CD4-positive, alpha-beta T cell treated with Interleukin-15 for 1 hour (primary cell): ENCODE data around the gene TMC5.
A peak's percentile ranks its signal among the peaks of the same experiment; 100 is the strongest.
"Not testable (repeated sequence)": the region's sequence is repeated elsewhere in the genome, so short reads cannot be mapped to it uniquely, and the experiment has no call there.

Experiments used
- DNase-seq: peaks from one replicate; pipeline ENCODE4 v3.0.0-alpha.2; 2020

TMC5 gene

DNA sequence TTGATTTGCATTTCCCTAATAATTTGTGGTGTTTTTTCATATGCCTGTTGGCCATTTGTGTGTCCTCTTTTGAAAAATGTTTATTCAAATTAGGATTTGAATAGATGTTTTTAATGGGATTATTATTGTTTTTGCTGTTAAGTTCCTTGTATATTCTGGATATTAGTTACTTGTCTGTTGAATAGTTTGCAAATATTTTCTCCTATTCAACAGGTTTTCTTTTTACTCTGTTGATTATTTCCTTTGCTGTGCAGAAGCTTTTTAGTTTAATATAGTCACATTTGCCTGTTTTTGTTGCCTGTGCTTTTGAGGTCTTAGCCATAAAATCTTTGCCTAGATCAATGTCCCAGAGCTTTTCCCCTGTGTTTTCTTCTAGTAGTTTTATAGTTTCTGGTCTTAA, 94.6 kb downstream of the TMC5 start:
- no peak for DNase-seq

DNA sequence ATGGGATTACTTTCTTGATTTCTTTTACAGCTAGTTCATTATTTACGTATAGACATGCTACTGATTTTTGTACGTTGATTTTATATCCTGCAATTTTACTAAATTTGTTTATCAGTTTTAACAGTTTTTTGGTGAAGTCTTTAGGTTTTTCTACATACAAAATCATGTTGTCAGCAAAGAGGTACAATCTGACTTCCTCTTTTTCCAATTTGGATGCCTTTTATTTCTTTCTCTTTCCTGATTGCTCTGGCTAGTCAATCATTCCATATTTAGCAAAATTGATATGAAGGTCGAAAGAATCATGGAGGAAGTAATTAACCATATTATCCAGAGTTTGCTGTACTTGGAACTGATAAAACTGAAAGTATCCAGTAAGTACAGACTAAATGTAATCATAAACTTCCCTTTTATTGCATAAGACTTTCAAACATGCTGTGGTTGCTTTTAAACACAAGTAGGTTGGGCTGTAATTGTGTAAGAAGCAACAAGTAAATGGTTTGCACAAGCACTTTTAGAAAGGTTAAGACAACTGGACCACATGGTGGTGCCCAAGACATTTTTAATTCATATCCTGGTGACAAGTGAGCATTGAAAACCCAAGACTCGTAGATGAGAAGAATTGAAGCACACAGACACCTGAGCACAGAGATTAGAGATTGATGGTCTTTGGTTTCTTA, 95.8 kb downstream of the TMC5 start:
- no peak for DNase-seq

DNA sequence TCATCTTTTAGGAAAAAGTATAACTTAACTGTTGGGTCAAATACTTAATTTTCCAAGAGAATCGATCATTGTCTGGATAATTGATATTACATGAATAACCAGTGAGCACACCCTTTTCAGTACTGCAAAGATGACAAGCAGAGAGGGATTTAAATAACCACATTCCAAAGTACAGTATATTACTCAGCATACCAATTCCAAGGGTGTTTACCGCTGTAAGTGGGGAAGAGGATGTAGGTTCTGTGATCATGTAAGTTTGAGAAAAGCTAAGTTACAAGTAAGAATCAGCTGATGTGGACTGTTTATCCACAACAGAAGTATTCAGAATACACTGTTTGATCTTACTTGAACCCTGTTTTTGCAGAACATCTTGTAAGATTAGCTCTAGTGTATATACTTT, 98.1 kb downstream of the TMC5 start:
- DNase-seq: no peak

DNA sequence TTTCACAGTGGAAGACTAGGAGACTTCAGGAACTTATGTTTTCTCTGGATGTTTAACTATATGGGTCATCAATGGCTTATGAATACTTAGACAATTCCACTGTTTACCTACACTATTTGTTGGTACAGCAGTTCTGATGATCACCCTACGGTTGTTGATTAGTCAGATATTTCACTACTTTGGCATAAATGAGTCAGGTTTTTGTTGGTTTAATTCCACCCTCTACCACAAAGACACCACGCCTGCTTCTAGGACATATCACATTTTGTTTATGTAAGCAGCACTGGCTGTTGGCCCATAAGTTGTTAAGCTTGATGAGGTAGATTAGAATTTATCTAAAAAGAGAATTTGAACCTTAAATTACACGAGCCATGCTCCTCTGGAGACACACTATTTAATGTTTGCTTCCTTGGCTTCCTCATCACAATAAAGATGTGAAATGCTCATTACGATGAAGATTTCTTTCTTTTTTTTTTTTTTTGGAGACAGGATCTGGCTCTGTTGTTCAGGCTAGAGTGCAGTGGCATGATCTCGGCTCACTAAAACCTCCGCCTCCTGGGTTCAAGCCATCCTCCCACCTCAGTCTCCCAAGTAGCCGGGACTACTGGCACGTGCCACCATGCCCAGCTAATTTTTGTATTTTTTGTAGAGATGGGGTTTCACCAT, 99.9 kb downstream of the TMC5 start:
- DNase-seq: no peak

DNA sequence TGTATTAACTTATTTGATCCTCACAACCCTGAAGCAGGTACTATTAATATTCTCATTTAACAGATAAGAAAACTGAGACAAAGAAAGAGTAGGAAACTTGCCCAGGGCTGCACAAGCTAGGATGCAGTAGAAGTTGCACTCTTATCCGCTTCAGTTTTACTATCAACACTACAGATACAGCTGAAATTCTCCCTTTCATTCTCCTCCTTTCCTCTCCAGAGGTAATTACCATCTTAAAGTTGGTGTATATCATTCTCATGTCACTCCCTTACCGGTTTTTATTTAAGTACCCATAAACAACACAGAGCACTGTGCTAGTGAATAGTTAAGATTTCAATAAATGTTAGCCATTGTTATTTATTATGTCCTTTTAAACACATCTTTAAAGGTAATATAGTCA, 100.7 kb downstream of the TMC5 start:
- DNase-seq: no peak

DNA sequence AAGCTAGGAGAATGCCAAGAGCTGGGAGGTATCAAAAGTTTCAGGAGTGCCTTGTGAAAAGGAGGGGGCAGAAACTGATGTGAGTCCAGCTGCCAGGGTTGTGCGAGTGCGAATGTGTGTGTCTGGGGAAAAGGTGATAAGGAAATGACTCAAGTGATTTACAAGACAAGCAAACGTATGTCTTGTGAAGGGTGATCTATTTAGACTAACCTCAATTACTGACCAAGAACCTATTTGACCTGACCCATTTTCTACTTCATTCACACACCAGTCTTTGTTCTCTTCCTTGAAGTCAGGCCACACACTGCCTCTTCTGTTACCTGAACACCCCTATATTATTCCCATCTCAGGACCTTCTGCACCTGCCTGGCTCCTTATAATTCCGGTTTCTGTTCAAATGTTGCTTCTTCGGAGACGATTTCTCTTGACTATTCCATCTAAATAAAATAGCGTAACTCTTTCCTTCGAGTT, 103.2 kb downstream of the TMC5 start:
- DNase-seq: no peak

DNA sequence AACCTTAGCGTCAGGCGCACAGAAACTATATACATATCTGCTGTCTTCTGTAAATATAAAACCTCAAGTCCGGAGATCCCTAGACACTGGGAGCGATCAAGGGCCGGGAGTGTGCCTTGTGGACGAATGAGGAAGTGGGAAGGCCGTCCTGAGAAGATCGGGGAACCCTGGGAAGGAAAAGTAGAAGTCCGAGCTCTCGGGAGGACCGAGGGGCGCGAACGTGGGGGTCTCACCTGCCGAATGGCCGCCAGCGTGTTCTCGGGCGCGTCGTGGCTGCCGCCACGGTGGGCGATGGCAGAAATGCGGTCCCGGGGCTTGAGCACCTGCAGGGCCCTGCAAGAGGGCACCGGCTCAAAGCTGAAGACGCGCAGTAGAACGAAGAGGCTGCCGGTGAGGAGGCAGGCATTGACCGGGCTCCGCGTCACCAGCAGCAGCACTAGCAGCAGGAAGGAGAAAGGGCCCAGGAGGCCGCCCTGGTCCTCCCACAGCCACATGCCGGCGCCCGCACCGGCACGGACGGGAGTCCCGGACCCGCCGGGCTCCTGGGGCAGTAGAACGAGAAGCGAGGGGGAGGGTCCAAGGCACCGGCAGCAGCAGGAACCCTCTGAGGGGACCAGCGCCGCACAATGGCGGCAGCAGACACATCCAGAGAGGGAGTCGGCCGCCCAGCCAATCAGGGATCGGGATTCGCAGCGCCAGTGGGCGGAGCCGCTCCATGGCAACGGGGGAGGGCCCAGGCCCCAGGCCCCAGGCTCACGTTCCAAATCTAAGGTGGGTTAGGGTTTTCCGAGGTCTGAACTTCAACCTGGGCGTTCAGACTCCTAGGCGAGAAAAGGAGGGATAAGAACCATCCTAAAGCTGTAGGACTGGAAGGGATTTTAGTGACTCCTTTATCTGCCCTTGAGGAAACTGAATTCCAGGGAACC, 104.1 kb downstream of the TMC5 start, which contains the start of gene GDE1:
GDE1 (minus strand) TSS at position 628 of the 926 bp plus-strand sequence; CDS start at position 494, 134 bp downstream.
- DNase-seq: peak; percentile 92

DNA sequence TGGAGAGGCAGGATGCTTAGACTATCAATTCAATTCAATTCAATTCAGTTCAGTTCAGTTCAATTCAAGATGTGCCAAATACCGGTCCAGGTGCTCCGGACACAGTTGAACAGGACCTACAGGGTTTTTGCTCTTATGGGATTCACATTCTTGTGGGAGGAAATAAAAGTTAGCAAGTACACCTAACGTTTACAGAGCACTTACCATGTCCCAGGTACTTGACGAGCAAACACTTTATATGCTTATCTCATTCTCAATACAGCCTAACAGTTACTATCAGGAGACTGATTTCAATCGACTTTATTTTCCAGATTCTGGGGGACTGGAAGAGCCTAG, 104.7 kb downstream of the TMC5 start:
- DNase-seq: no peak

DNA sequence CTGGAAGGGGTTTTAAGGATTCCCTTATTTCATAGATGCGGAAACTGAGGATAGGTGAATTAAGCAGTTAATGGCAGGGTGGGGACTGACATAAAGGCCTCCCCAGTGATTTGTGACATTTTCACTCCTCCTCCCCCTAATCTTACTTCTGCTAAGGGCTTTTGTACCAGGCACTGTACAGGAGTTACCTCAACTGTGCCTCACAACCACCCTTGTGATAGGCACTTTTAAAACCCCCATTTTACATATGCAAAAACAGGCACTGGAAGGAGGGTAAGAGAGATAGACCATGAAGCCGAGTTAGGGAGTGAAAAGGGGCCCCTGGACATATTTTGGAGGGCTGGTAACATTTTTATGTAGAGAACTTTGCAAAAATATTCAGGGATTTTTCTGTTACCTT, 105.1 kb downstream of the TMC5 start:
- DNase-seq: no peak

DNA sequence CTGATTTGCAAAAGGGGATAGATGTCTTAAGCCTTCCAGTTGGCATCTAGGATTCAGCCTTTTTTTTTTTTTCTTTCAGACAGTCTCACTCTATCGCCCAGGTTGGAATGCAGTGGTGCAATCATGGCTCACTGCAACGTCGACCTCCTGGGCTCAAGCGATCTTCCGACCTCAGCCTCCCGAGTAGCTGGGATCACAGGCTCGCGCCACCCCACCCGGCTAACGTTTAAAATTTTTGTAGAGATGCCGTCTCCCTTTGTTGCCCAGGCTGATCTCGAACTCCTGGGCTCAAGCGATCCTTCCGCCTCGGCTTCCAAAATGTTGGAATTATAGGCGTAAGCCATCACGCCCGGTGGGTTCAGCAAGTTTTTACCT, 105.5 kb downstream of the TMC5 start:
- DNase-seq: no peak

DNA sequence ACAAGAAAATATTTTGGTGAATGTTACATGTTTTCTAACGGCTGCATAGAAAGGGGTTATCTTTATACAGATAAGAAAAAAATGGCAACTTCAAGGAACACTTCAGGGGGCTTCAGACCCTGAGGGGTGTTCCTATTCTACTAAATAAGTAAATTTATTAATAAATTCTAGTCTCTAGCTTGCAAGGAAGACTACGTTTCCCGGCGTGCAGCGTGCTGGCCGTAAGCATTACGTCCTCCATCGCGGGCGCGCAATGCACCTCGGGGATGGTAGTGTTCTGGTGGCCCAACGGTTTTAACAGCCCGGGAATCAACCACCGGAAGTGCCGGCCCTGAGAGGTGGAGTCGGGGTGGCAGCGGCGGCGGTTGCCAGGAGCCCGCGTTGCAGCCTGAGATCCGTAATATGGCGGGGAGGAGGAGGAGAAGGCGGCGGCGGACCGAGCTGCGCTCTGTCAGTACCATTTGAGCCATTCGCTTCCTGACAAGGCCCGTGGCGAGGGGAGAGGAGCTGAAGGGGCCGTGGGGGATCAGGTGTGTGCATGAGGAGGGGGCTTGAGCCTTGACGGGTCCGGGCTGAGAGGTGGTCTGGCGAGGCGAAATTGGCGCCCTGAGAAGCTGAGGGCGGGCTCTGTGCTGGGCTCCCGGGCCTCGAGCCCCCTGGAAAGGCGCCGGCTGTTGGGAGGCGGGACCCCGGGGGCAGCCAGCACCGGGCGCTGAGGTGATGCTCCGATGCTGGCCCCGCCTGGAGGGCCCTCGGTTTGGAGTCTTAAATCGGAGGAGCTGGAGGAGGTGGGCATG, 106.1 kb downstream of the TMC5 start, which contains the start of gene CCP110:
CCP110 (plus strand) TSS at position 384 of the 797 bp plus-strand sequence. CDS start 3,940 bp downstream, outside the sequence.
- DNase-seq: peak; percentile 93

DNA sequence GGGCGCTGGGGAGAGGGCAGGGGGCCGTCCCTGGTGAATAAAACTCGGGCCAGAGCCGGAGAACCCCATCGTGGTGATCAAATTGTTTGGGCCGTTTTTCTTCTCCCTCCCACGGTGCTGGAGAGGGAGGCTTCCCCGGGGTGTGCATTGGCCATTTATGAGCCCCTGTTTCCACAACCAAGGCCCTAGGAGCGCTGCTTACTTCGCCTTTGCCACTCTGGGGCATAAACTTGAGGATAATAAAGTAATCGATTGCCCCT, 106.6 kb downstream of the TMC5 start:
- no peak for DNase-seq

DNA sequence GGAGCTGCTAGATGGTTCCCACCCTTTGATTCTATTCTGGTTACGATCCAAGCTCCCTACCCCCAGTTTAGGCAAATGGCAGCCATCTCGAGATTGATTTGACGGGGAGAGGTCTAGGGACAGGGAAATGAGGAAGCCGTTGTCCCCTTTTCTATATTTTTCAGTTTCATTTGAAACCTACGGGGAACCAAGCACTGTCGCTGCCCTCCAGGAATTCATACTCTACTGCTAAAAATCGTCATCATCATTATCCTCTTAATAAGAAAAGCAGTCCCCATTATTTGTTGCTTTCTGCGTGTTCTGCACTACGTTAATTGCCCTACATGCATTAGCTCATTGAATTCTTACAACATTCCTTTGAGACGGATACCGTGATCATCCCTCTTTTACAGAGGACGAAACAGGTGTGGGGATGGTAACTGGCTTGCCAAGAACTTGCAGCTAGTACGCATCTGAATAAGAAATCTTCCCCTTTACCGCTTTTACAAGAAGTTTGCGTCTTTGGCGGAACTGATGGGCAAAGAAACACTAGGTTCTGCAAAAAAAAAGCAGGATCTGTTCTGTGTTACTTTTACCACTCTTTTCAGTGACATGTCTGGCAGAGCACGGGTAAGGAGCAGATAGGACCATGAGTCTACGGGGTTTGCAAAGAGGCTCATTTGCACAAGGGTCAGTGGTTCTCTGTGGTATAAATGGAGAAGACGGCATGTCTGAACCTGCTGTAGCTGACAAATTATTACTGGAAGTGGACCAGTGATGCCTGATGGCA, 107.1 kb downstream of the TMC5 start:
- no peak for DNase-seq

DNA sequence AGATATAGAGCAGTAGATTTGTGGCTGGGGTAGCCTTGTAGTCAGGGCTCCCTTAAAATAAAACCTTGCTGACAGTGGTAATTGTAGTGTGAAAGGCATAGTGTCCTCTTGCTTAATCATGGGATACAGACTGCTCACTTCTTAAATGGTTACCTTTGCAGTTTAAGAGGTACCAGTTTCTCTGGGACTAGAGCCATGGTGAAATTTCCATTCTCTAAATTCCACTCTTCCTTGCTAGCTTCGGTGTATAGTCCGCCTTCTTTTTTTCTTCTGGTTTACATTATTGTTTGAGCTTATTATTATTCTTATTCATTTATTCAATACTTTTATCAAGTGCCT, 107.7 kb downstream of the TMC5 start:
- DNase-seq: no peak

DNA sequence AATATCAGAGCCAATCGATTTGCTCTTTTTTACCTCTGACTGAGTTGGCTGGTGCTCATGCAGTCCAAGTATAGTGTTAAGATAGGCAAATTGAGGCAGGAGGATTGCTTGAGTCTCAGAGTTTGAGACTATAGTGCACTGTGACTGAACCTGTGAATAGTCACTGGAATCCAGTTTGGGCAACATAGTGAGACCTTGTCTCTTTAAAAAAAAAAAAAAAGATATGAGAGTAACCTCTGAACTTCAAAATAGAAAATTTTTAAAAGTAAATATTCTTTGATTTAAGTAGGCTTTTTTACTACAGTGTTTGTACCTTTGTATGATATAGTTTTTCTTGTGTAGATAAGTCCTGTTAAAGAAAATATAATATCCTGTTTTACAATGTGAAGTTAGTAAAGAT, 109.5 kb downstream of the TMC5 start:
- no peak for DNase-seq

DNA sequence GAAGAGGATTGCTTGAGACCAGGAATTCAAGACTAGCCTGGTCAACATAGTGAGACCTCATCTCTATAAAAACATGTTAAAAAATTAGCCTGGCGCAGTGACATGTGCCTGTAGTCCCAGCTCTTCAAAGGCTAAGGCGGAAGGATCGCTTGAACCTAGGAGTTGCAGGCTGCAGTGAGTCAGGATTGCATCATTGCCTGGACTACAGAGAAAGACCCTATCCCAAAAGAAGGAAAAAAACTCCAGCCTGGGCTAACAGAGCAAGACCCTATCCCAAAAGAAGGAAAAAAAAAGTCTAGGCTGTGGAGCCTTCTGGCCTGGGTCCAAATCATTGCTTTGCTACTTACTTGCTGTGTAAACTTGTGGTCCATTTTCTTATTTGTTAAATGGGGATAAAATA, 111.0 kb downstream of the TMC5 start:
- no peak for DNase-seq

DNA sequence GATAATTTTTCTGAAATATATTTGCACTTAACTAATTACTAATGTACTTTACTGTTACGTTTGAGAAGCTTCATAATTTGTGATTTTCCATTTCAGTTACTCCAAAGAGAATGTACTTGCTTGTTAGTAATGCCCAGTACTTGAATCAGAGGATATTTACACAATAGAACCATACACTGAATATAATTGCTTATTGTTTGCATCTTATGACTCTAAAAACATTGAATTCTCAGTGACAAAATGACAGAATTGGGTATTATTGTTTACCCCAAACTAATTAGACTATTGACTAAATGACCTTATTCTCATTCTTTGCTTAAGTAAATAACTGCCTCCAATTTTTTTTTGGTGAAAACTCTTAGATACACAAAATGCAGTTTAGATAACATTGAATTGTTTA, 114.9 kb downstream of the TMC5 start:
- no peak for DNase-seq

DNA sequence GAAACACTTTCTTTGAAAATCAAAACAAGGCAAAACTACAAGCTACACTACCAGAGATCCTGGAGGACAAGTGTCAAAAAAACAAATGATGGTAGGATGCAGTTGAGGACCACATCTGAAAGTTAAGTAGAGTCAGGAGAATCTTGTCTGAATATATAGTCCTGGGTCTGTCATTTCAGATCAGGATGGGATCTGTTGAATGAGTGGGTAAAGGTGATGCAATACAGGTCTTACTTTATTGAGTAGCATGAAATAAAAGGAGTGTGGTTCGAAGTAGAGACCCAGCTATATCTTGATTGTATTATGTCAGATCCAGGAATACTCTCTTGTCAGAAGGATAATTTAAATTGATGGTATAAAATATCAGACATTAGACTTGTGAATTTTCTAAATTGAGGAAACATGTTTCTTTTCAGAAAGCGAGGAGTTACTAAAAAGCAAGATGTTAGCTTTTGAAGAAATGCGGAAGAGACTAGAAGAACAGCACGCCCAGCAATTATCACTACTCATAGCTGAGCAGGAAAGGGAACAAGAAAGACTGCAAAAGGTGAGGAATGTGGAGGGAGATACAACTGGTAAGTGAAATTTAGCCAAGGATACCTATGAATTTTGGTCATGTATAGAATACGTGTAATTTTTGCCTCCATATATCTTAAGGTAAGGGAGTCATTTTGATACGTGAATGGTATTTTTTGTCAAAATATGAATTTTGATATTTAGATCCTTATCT, 122.7 kb downstream of the TMC5 start:
- no peak for DNase-seq

DNA sequence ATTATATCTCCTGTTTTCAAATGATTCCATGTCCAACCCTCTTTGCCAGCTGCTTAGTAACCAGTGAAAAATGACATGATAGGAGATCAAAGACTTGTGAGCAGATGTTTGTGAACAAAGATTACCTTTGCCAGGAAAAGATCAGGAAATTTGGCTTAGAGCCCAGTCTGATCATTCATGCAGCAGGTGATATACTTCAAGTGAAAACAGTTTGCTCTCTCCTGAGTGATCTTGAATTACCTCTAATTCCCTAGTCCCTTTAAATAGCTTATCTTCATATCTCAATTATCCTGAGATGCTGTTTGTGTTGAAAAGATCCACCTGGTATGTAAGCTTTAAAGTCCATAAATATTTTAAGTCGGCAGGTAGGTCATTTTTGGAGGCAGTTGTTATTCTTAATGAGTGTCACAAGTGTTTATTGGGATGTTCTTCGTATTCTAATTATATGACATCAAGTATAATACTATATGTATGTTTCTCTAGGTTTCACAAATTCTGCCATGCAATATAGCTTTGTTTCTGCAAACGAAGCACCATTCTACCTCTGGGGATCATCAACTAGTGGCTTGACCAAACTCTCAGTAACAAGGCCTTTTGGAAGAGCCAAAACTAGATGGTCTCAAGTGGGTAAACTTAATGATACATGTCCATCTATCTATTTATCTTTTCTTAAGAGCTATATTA, 124.6 kb downstream of the TMC5 start:
- no peak for DNase-seq

DNA sequence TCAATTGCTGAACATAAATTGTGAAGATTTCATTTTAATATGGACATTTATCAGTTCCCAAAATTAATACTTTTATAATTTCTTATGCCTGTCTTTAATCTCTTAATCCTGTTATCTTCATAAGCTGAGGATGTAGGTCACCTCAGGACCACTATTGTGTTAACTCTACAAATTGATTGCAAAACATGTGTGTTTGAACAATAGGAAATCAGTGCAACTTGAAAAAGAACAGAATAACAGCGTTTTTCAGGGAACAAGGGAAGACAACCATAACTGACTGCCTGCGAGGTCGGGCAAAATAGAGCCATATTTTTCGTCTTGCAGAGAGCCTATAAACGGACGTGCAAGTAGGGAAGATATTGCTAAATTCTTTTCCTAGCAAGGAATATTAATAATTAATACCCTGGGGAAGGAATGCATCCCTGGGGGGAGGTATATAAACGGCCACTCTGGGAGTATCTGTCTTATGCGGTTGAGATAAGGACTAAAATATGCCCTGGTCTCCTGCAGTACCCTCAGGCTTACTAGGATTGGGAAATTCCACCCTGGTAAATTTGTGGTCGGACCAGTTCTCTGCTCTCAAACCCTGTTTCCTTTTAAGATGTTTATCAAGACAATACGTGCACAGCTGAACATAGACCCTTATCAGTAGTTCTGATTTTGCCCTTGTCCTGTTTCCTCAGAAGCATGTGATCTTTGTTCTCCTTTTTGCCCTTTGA, 125.8 kb downstream of the TMC5 start:
- DNase-seq: not testable (repeated sequence)
